ENCODE data around the gene MYO5B. TPM values are rescaled to one million over a fixed set of nuclear protein-coding genes. Genes with fewer than 3 reads are reported as not detected.

Gene MYO5B
- total RNA-seq, 1 donor from 2014 or later: 0.21 TPM

- Histone ChIP-seq H3K4me3 (no peak overlapping the region), H3K4me1 (no peaks in the 10 kb centered on the region), H3K9me3 (no peaks in the 10 kb centered on the region), H3K36me3 (no peaks in the 10 kb centered on the region), H3K27ac (no peak overlapping the region), H3K27me3 (no peaks in the 10 kb centered on the region)
- no peak for DNase-seq (ENCODE audit: low spot score in 2 of 2)
- intact Hi-C loops (cut with DNase I): no loop called here
- no peak for TF ChIP-seq CTCF (IDR thresholded peaks at IDR 0.05)
Observed at GRCh38 chr18:50187659-50188058, 7.3 kb downstream of the MYO5B start.

DNA sequence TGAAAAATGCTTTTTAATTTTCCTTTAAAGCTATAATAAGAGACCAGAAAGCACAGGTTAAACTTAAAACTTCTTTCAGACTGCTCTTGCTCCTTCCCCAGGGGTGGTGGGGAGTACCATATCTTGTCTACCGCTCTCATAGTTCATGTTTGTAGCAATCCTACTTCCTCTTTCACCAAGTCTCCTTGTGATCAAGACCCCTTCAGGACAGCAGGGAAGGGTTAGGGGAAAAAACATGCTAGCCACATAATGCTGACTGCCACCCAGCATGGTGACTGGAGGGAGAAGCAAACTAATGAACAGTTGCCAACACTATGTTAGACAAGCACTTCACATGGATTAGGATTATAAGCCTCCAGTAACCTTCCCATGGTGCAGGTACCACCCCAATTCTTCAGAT is 8.6 kb downstream of the MYO5B start:
- DNase-seq (ENCODE audit: low spot score in 2 of 2): no peak
- no peak overlapping the region for H3K4me3 ChIP-seq
- H3K9me3 ChIP-seq: no peaks in the 10 kb centered on the region
- no peak for TF ChIP-seq CTCF (IDR thresholded peaks at IDR 0.05)
- no peak overlapping the region for H3K27ac ChIP-seq
- H3K36me3 ChIP-seq: no peaks in the 10 kb centered on the region
- no peaks in the 10 kb centered on the region for H3K27me3 ChIP-seq
- H3K4me1 ChIP-seq: no peaks in the 10 kb centered on the region
- intact Hi-C loops (cut with DNase I): no loop called here

DNA sequence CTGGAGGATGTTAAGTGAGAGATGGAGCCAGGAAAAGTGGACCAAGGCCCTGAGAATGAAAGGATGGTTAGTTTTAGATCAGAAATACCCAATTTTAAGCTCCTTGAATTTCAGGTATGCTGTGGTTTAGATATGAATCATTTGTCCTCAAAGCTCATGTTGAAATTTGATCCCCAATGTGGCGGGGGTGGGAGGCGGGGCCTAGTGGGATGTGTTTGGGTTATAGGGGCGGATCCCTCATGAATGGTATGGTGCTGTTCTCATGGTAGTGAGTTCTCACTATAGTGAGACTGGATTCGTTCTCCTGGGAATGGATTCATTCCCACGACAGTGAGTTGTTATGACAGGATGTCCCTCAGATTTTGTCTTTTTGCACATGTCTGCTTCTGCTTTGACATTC is 11.4 kb downstream of the MYO5B start:
- no peaks in the 10 kb centered on the region for H3K36me3 ChIP-seq
- no peak overlapping the region for H3K4me3 ChIP-seq
- TF ChIP-seq CTCF (IDR thresholded peaks at IDR 0.05): no peak
- DNase-seq (ENCODE audit: low spot score in 2 of 2): no peak
- H3K27ac ChIP-seq: no peak overlapping the region
- intact Hi-C loops (cut with DNase I): no loop called here
- no peaks in the 10 kb centered on the region for H3K4me1 ChIP-seq
- H3K9me3 ChIP-seq: no peaks in the 10 kb centered on the region
- no peaks in the 10 kb centered on the region for H3K27me3 ChIP-seq

DNA sequence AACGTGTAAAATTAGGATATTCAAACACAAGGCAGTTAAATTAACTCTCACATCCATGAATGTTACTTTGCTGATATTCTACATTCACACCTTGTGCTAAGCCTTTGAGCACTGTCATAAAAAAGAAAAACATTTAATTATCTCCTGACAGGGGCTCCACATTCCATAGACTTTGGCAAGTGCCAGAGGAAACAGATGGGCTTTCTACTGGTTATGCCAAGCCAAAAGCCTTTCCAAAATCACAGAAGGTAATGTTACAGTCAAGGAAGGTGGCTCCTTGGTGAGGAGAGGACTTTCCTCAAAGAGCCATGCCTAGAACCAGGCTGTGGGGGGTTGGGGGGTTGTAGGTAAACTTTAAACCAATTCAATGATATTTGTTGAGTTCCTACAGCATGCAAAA is 12.4 kb downstream of the MYO5B start:
- intact Hi-C loops (cut with DNase I): no loop called here
- no peaks in the 10 kb centered on the region for H3K27me3 ChIP-seq

DNA sequence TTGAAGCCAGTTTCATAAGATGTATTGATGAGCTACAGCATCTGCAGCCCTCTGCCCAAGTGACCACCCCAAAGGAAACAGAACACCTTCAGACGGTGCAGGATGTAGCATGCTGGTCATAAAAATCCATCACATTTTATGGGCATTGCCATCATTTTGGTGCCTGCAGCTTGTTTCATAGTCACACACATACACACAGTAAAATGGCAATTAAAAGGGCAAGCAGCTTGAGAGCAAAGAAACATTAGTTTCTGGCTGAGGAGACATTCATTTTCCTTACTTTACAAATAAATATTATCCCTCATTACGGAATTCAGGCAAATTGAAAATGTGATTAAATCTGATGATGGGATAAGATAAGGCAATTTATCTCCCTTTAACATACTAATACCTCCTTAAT is 13.4 kb downstream of the MYO5B start:
- H3K27ac ChIP-seq: no peak overlapping the region
- H3K36me3 ChIP-seq: no peaks in the 10 kb centered on the region
- H3K27me3 ChIP-seq: no peaks in the 10 kb centered on the region
- no peak for TF ChIP-seq CTCF (IDR thresholded peaks at IDR 0.05)
- no peaks in the 10 kb centered on the region for H3K4me1 ChIP-seq
- no peaks in the 10 kb centered on the region for H3K9me3 ChIP-seq
- no peak overlapping the region for H3K4me3 ChIP-seq
- intact Hi-C loops (cut with DNase I): no loop called here
- DNase-seq (ENCODE audit: low spot score in 2 of 2): no peak

More for the DNA sequence above, 12.4 kb downstream of the MYO5B start:
- Histone ChIP-seq H3K4me1 (no peaks in the 10 kb centered on the region), H3K27ac (no peak overlapping the region), H3K9me3 (no peaks in the 10 kb centered on the region), H3K36me3 (no peaks in the 10 kb centered on the region), H3K4me3 (no peak overlapping the region)
- DNase-seq (ENCODE audit: low spot score in 2 of 2): no peak
- TF ChIP-seq CTCF (IDR thresholded peaks at IDR 0.05): no peak

- no peaks in the 10 kb centered on the region for H3K4me1 ChIP-seq
- no peaks in the 10 kb centered on the region for H3K36me3 ChIP-seq
- TF ChIP-seq CTCF (IDR thresholded peaks at IDR 0.05): no peak
- no peak overlapping the region for H3K4me3 ChIP-seq
- no peaks in the 10 kb centered on the region for H3K27me3 ChIP-seq
- H3K9me3 ChIP-seq: no peaks in the 10 kb centered on the region
- no peak for DNase-seq (ENCODE audit: low spot score in 2 of 2)
- no peak overlapping the region for H3K27ac ChIP-seq
- intact Hi-C loops (cut with DNase I): no loop called here
Observed at GRCh38 chr18:50179465-50179864, 15.5 kb downstream of the MYO5B start.

All from ascending aorta (tissue), 2 donors.